Omental fat pad (tissue), 4 donors: Measurements from ENCODE around the gene TKTL1. TPM values are rescaled to one million over a fixed set of nuclear protein-coding genes. Genes with fewer than 3 reads are reported as not detected.
A peak's percentile ranks its signal among the peaks of the same experiment; 100 is the strongest.

Experiments
- ATAC-seq: fragments of 150-250 bp; one replicate; pipeline ENCODE4 v1.9.1; 2016; ENCODE audit warnings: mild to moderate bottlenecking, moderate library complexity; ENCODE audit not compliant: low FRiP score
- DNase-seq: peaks from one replicate; pipeline ENCODE4 v3.0.0-alpha.2; 2019; ENCODE audit warnings: low spot score
- CTCF ChIP-seq, 3 donors: fragments of 450-650 bp; IDR thresholded peaks; one replicate each; pipeline ENCODE4 v1.5.1; 2016 to 2017; ENCODE audit warnings: antibody characterized with exemption in 3 of 3, mild to moderate bottlenecking in 3 of 3, moderate library complexity in 2 of 3
- total RNA-seq, 4 donors: library from RNA; depleted of rRNA; stranded (reverse); fragments of >200 nt; gene quantifications; one replicate each; pipeline ENCODE4 v1.1.0, GENCODE V29; 2016

TKTL1 gene
- total RNA-seq, 4 donors from 2014 or later: 0.38 to 0.48 TPM; not detected in 2

DNA sequence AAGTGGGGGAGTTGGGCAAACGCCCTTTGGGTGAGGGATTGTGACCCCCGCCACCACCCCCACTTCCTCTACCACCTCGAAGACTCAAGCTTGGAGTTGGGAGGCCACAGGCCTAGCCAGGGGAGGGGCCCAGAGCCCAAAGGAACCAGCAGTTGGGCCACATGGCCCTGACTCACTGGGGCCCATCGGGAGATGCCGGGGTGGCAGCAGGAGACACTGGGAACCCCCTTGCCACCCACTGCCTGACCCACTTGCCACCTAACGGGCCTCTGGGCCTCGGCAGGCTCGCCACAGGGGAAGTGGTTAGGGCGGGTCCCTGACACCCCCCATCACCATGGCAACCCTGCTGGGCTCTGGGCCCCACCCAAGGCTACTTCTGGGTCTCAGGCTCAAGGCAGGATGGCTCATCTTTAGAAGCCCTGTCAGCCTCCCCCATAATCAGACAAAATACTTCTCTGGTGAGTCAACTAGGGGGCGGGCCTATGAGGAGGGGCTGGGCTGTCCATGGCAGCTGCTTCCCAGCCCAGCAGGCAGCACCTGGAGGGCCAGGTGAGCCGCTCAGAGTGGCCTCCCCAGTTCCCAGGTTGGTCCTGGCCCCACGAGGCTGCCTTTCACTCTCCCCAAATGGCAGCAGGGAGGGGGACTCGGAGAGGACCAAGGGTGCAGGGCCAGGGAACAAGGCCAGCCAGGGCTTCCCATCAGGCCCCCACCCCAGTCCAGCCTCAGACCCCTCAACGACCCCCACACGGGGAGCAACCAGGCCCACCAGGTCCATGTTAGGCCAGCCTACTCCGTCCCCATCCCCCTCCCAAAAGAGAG lies 73.2 kb downstream of the TKTL1 start:
- TF ChIP-seq CTCF (IDR thresholded peaks at IDR 0.05): no peak
- DNase-seq (peak; percentile 69), ATAC-seq (peak; percentile 65)

GRCh38 chrX:154369449-154370299 lies 74.1 kb downstream of the TKTL1 start:
- DNase-seq (peak; percentile 37), ATAC-seq (peak; percentile 57)
- TF ChIP-seq CTCF (IDR thresholded peaks at IDR 0.05): no peak

DNA sequence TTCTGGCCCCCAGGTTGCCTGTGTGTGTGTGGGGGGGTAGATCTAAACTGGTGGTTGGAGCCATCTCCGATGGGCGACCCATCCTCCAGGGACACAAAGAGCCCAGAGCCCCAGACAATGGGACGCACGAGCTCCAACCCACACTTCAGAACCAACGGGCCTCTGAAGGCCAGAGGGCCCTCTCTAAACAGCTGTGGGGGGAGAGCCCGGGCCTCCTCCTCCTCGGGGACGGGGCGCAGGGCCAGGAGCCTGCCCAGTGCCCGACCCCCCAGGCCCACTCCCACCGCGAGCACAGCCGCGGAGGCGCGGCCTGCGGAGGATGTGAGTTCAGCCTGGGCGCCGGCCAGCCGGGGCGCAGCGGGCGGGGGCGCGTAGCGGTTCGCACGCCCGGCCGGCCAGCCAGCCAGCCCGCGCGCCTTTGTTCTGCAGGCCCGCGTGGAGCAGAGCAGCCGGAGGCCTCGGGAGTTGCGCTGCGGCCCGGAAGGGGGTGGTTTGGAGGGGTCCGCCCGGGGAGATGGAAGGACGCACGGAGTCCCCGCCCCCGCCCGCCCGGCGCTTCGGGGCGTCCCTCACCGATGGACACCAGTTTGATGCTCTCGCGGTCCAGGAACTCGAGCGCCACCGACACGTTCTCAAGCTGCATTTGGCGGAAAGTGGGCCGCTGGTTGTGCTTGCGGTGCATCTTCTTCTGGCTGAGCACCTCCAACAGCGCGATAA lies 74.9 kb downstream of the TKTL1 start:
- ATAC-seq (no peak), DNase-seq (no peak)
- no peak for TF ChIP-seq CTCF (IDR thresholded peaks at IDR 0.05)

DNA sequence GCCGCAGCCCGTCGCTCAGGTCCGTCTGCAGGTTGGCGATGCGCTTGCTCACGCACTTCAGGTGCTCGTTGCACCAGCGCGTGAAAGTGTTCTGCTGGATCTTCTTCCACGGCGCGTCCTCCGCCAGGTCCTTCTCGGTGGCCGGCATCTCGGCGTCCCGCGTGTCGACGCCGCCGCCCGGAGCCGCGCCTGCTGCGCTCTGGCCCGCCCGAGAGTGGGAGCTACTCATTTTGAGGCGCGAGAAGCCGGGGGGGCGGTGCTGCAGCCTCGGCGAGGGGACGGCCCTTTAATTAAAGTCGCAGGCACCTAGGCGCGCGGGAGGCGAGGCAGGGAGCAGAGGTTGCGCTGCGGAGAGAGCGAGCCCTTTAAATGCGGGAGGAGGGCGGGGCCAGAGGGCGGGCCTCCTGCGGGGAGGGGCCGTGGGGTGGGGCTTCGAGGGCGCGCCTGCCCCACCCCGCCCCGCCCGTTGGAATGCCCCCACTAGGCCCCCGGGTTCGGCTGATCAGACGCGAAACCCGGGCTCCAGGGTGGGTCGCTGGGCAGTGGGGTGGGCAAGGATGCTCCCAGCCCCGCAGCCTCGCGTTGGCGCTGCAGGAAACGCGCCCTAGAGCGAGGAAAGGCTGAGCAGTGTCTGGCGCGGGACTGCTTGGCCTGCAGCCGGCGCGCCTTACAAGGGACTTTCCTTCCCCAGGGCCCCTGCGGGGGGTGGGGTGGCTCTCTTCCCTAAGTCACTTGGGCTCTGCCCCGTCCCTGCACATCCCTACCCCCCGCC lies 75.6 kb downstream of the TKTL1 start:
- DNase-seq: peak; percentile 73
- ATAC-seq: peak; percentile 55
- TF ChIP-seq CTCF (IDR thresholded peaks at IDR 0.05): no peak

GRCh38 chrX:154371789-154372300 lies 76.2 kb downstream of the TKTL1 start:
- TF ChIP-seq CTCF (IDR thresholded peaks at IDR 0.05): no peak
- no peak for ATAC-seq
- no peak for DNase-seq

DNA sequence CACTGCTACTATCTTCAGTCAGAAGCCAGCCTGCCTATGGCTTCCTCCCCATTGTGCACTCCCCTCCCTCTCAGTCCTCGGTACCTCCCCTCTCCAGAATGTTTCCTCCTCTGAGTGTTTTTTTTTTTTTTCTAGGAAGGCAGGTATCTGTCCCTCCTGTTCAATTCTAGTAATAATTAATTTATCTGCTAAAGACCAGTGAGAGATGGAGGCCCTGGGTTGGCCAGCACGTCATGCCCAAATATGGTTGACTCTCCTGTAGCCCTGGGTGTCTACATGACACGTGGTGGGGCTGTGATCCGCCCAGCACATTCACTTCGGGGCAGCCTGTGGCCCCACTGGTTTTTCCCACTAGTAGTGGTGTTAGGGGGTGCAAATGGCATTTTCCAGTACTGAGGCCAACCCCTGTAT lies 77.0 kb downstream of the TKTL1 start:
- no peak for TF ChIP-seq CTCF (IDR thresholded peaks at IDR 0.05)
- ATAC-seq (no peak), DNase-seq (no peak)
